Body of pancreas (tissue), 4 donors: ENCODE data around the gene PTPRD.

Source experiments
- POLR2A ChIP-seq, 3 donors: fragments of 450-650 bp; IDR thresholded peaks; one replicate each; pipeline ENCODE4 v1.6.1; 2016; ENCODE audit warnings: antibody characterized with exemption in 3 of 3, mild to moderate bottlenecking in 2 of 3
- TF ChIP-seq, protein P1 (sequence below), 7 experiments: fragments of 450-650 bp in 4 of 7; fragments of 200-600 bp in 3 of 7; sonication (generic) in 3 of 7; IDR thresholded peaks; one replicate each; pipeline ENCODE4 v1.5.1; 2016 to 2019; ENCODE audit warnings: antibody characterized with exemption in 7 of 7

- TF ChIP-seq, protein P1, sequence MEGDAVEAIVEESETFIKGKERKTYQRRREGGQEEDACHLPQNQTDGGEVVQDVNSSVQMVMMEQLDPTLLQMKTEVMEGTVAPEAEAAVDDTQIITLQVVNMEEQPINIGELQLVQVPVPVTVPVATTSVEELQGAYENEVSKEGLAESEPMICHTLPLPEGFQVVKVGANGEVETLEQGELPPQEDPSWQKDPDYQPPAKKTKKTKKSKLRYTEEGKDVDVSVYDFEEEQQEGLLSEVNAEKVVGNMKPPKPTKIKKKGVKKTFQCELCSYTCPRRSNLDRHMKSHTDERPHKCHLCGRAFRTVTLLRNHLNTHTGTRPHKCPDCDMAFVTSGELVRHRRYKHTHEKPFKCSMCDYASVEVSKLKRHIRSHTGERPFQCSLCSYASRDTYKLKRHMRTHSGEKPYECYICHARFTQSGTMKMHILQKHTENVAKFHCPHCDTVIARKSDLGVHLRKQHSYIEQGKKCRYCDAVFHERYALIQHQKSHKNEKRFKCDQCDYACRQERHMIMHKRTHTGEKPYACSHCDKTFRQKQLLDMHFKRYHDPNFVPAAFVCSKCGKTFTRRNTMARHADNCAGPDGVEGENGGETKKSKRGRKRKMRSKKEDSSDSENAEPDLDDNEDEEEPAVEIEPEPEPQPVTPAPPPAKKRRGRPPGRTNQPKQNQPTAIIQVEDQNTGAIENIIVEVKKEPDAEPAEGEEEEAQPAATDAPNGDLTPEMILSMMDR (IDR thresholded peaks at IDR 0.05): no peak
- no peak for TF ChIP-seq POLR2A (IDR thresholded peaks at IDR 0.05)
Measured at GRCh38 chr9:10071579-10071978, 541.2 kb downstream of the PTPRD start.
